SK-N-SH (cell line): ENCODE data around the gene MACROD2. TPM values are rescaled to one million over a fixed set of nuclear protein-coding genes. Genes with fewer than 3 reads are reported as not detected.

ENCODE experiments used
- CTCF ChIA-PET: fragments of 300-600, 350-600 bp; formaldehyde crosslinking; extraction: SDS; loops from one replicate; lab custom pipeline; 2021; lab: Yijun Ruan, JAX
- POLR2A ChIA-PET: fragments of 350-600 bp; sonication (Branson Sonifier 250); formaldehyde crosslinking; extraction: SDS; loops from one replicate; lab custom pipeline; 2020; ENCODE audit warnings: antibody characterized with exemption, inconsistent platforms; lab: Yijun Ruan, JAX
- DNase-seq: peaks from one replicate; pipeline ENCODE4 v3.0.0; 2012
- H2AFZ ChIP-seq: fragments of 200-600 bp; sonication (generic); 2 replicates; pipeline ENCODE4 v1.8.1; 2016; ENCODE audit warnings: antibody characterized with exemption, mild to moderate bottlenecking, low read depth
- H3F3A ChIP-seq: fragments of 200-600 bp; sonication (generic); replicated peaks from 2 replicates; pipeline ENCODE3; 2016; ENCODE audit warnings: antibody characterized with exemption, mild to moderate bottlenecking; ENCODE audit not compliant: insufficient read depth
- H3K27ac ChIP-seq, 2 experiments: fragments of 200-500 bp in 1 of 2; fragments of 200-600 bp in 1 of 2; sonication (Bioruptor generic) in 1 of 2; sonication (generic), shearing (Covaris generic) in 1 of 2; 2 replicates each; pipeline versions ENCODE4 v1.5.1 to v1.6.1; 2014 to 2016; ENCODE audit warnings: low read depth in 2 of 2, inconsistent platforms in 1 of 2, low read length in 1 of 2, mild to moderate bottlenecking in 1 of 2, mixed read lengths in 1 of 2
- H3K27me3 ChIP-seq: fragments of 200-600 bp; sonication (generic), shearing (Covaris generic); 2 replicates; pipeline ENCODE4 v1.6.1; 2016; ENCODE audit warnings: mixed run types; ENCODE audit not compliant: insufficient read depth
- H3K36me3 ChIP-seq, 2 experiments: fragments of 200-500 bp in 1 of 2; fragments of 200-600 bp in 1 of 2; sonication (Bioruptor generic) in 1 of 2; sonication (generic) in 1 of 2; replicated peaks in 1 of 2; 2 replicates each; pipeline versions ENCODE3 to v1.5.1; 2014 to 2016; ENCODE audit warnings: low read length in 1 of 2, mild to moderate bottlenecking in 1 of 2; ENCODE audit not compliant: insufficient read depth in 2 of 2, control insufficient read depth in 1 of 2
- H3K4me1 ChIP-seq, 2 experiments: fragments of 200-500 bp in 1 of 2; fragments of 200-600 bp in 1 of 2; sonication (Bioruptor generic) in 1 of 2; sonication (generic), shearing (Covaris generic) in 1 of 2; 2 replicates each; pipeline versions ENCODE4 v1.5.1 to v1.6.1; 2014 to 2016; ENCODE audit warnings: low read depth in 1 of 2, low read length in 1 of 2, mixed run types in 1 of 2; ENCODE audit not compliant: insufficient read depth in 2 of 2, control insufficient read depth in 1 of 2
- H3K4me2 ChIP-seq: fragments of 200-600 bp; sonication (generic), shearing (Covaris generic); 2 replicates; pipeline ENCODE4 v1.6.1; 2017; ENCODE audit warnings: mixed run types
- H3K4me3 ChIP-seq, 2 experiments: fragments of 200-500 bp in 1 of 2; fragments of 200-600 bp in 1 of 2; sonication (Bioruptor generic) in 1 of 2; sonication (generic), shearing (Covaris generic) in 1 of 2; 2 replicates each; pipeline versions ENCODE4 v1.5.1 to v1.8.1; 2014 to 2016; ENCODE audit warnings: low read depth in 2 of 2, inconsistent platforms in 1 of 2, low read length in 1 of 2, mild to moderate bottlenecking in 1 of 2, mixed read lengths in 1 of 2, moderate library complexity in 1 of 2
- H3K79me2 ChIP-seq: fragments of 200-600 bp; sonication (generic); 2 replicates; pipeline ENCODE4 v1.8.1; 2017; ENCODE audit warnings: mild to moderate bottlenecking; ENCODE audit not compliant: insufficient read depth
- H3K9ac ChIP-seq: fragments of 200-600 bp; sonication (generic); 2 replicates; pipeline ENCODE4 v1.6.1; 2017; ENCODE audit warnings: mixed run types
- H3K9me2 ChIP-seq: fragments of 200-600 bp; sonication (generic); 2 replicates; pipeline ENCODE4 v1.6.1; 2017; ENCODE audit warnings: mixed run types
- H3K9me3 ChIP-seq: fragments of 200-600 bp; sonication (generic); 2 replicates; pipeline ENCODE4 v1.6.1; 2017; ENCODE audit warnings: mixed run types, mild to moderate bottlenecking, moderate library complexity
- H4K20me1 ChIP-seq: fragments of 200-600 bp; sonication (generic); 2 replicates; pipeline ENCODE4 v1.6.1; 2017; ENCODE audit warnings: mild to moderate bottlenecking, mixed run types; ENCODE audit not compliant: insufficient read depth
- CHD2 ChIP-seq: fragments of 150-350 bp; IDR thresholded peaks from 2 replicates; pipeline ENCODE4 v1.6.1; 2018; ENCODE audit warnings: low read length; ENCODE audit not compliant: partially characterized antibody
- EP300 ChIP-seq, 2 experiments: IDR thresholded peaks; 2 replicates each; pipeline versions ENCODE4 v1.4.0 to v1.6.1; 2012; ENCODE audit warnings: borderline replicate concordance in 1 of 2, low read depth in 1 of 2, low read length in 1 of 2
- EZH2phosphoT487 ChIP-seq: fragments of 200-600 bp; sonication (generic); IDR thresholded peaks from 2 replicates; pipeline ENCODE4 v1.6.1; 2017; ENCODE audit warnings: low read depth, mixed run types, mild to moderate bottlenecking, antibody characterized with exemption, moderate library complexity, borderline replicate concordance
- FOXM1 ChIP-seq: IDR thresholded peaks from 2 replicates; pipeline ENCODE4 v1.4.0; 2012; ENCODE audit warnings: low read depth, mild to moderate bottlenecking
- GABPA ChIP-seq: IDR thresholded peaks from 2 replicates; pipeline ENCODE4 v1.4.0; 2012; ENCODE audit warnings: low read depth, mild to moderate bottlenecking
- IRF3 ChIP-seq: fragments of 150-350 bp; IDR thresholded peaks from 2 replicates; pipeline ENCODE4 v1.6.1; 2016; ENCODE audit warnings: mild to moderate bottlenecking, low read depth, low read length
- JUND ChIP-seq: IDR thresholded peaks from 2 replicates; pipeline ENCODE4 v1.4.0; 2012
- MEF2A ChIP-seq: IDR thresholded peaks from 2 replicates; pipeline ENCODE4 v1.4.0; 2012; ENCODE audit warnings: low read depth, borderline replicate concordance
- MXI1 ChIP-seq: IDR thresholded peaks from 2 replicates; pipeline ENCODE4 v1.6.1; 2012; ENCODE audit warnings: mild to moderate bottlenecking, low read depth, low read length, improper control_type of control experiment
- NFIC ChIP-seq: IDR thresholded peaks from 2 replicates; pipeline ENCODE4 v1.4.0; 2012; ENCODE audit warnings: borderline replicate concordance
- NRF1 ChIP-seq: IDR thresholded peaks from 2 replicates; pipeline ENCODE4 v1.6.1; 2012; ENCODE audit warnings: low read depth, mild to moderate bottlenecking, low read length
- POLR2AphosphoS5 ChIP-seq: IDR thresholded peaks from 2 replicates; pipeline ENCODE4 v1.6.1; 2012; ENCODE audit warnings: low read depth, low read length
- RCOR1 ChIP-seq: fragments of 150-350 bp; IDR thresholded peaks from 2 replicates; pipeline ENCODE4 v1.6.1; 2017; ENCODE audit warnings: antibody characterized with exemption, low read length
- RXRA ChIP-seq: IDR thresholded peaks from 2 replicates; pipeline ENCODE4 v1.4.0; 2012; ENCODE audit warnings: low read depth, mild to moderate bottlenecking, borderline replicate concordance
- SIN3A ChIP-seq: IDR thresholded peaks from 2 replicates; pipeline ENCODE4 v1.6.1; 2012; ENCODE audit warnings: low read depth, mild to moderate bottlenecking, low read length, moderate library complexity, borderline replicate concordance
- SMC3 ChIP-seq: IDR thresholded peaks from 2 replicates; pipeline ENCODE4 v1.6.1; 2012; ENCODE audit warnings: low read depth, low read length, improper control_type of control experiment
- TCF12 ChIP-seq: IDR thresholded peaks from 2 replicates; pipeline ENCODE4 v1.4.0; 2012
- TEAD4 ChIP-seq: IDR thresholded peaks from 2 replicates; pipeline ENCODE4 v1.4.0; 2012; ENCODE audit warnings: mild to moderate bottlenecking, borderline replicate concordance; ENCODE audit not compliant: insufficient read depth
- YY1 ChIP-seq: IDR thresholded peaks from 2 replicates; pipeline ENCODE4 v1.4.0; 2012; ENCODE audit warnings: low read depth, mild to moderate bottlenecking
- WGBS: methylation state at CpG from one replicate; pipeline ENCODE4 v1.1.6; 2017; ENCODE audit warnings: low lambda C conversion rate; 5-methylcytosine and 5-hydroxymethylcytosine counted together
- polyA plus RNA-seq, 3 experiments: library from polyadenylated mRNA; depleted of rRNA; stranded (reverse); fragments of >200 nt; gene quantifications; 2 replicates each; pipeline ENCODE4 v1.2.3, GENCODE V29; 2012
- TF ChIP-seq, protein P1 (sequence below): IDR thresholded peaks from 2 replicates; pipeline ENCODE4; 2012

The MACROD2 gene
- polyA plus RNA-seq, 1 of the 3 experiments (the other 2 are of a cell fraction) = 0.33 TPM

- no peak for TF ChIP-seq NRF1
- no peak for TF ChIP-seq POLR2AphosphoS5
- TF ChIP-seq NFIC = no peak
- no peak for TF ChIP-seq MEF2A
- TF ChIP-seq CHD2 = no peak
- no peak for TF ChIP-seq FOXM1
- TF ChIP-seq GABPA = no peak
Measured at GRCh38 chr20:14706555-14706954, 711.2 kb downstream of the MACROD2 start (continued).

DNA sequence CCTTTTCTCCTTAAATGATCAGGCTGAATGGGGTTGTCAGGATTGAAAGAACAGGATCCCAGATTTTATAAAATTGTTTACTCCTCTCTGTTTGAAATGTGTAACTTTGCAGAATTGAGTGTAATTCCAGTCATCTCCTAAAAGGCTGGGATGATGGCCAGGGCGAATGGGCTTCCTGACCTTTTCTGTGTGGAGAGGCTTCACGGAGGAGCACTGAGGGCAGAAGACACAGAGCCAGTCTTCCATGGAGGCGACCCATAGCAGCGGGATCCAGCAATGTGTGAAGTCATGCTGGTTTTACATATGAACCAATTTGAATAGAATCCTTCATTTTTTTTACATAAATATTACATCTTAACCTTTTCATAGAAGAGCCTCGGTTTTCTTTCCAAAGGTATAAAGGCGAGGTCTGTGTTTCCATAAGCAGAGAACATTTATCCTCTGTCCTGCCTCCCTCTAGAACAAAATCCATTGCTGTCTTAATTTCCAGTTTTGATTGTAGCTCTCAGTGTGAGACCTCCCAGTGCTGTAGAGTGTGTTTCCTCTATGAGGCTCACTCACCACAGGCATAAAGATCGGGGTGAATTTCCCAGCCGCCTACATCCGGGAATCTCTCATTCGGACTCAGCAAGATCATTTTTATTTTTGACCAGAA lies 711.8 kb downstream of the MACROD2 start:
- Histone ChIP-seq H3K9me3 (no peaks in the 10 kb centered on the region), H3K27me3 (no peaks in the 10 kb centered on the region), H3F3A (no peaks in the 10 kb centered on the region), H2AFZ (no peak overlapping the region), H3K27ac (peak overlapping the region in 1 of 2 experiments; percentile 47; a peak in 1 of 4 replicates), H3K4me3 (no peak overlapping the region), H3K36me3 (no peaks in the 10 kb centered on the region), H3K79me2 (no peaks in the 10 kb centered on the region), H3K9ac (no peak overlapping the region), H3K4me1 (peaks cover under 1 to 9% of the 10 kb centered on the region in 2 experiments; a peak in 3 of 4 replicates), H4K20me1 (no peaks in the 10 kb centered on the region), H3K4me2 (no peak overlapping the region), H3K9me2 (no peaks in the 10 kb centered on the region)
- TF ChIP-seq YY1 = no peak
- no peak for TF ChIP-seq TEAD4
- no peak for TF ChIP-seq TCF12
- TF ChIP-seq RCOR1 = no peak
- TF ChIP-seq EZH2phosphoT487 = no peak
- TF ChIP-seq, protein P1, sequence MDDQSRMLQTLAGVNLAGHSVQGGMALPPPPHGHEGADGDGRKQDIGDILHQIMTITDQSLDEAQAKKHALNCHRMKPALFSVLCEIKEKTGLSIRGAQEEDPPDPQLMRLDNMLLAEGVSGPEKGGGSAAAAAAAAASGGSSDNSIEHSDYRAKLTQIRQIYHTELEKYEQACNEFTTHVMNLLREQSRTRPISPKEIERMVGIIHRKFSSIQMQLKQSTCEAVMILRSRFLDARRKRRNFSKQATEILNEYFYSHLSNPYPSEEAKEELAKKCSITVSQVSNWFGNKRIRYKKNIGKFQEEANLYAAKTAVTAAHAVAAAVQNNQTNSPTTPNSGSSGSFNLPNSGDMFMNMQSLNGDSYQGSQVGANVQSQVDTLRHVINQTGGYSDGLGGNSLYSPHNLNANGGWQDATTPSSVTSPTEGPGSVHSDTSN = no peak
- no peak for TF ChIP-seq CHD2
- no peak for TF ChIP-seq RXRA
- no peak for TF ChIP-seq JUND
- TF ChIP-seq SMC3 = no peak
- no peak for TF ChIP-seq SIN3A
- TF ChIP-seq IRF3 = no peak
- TF ChIP-seq MXI1 = no peak
- no peak for TF ChIP-seq EP300 (IDR thresholded peaks at IDR 0.05; ENCODE audit: borderline replicate concordance in 1 of 2, low read depth in 1 of 2, low read length in 1 of 2)
- POLR2A ChIA-PET = no interaction called here
- WGBS = 91% methylated on average over 10 of the region's 10 CpGs
- no peak for DNase-seq
- CTCF ChIA-PET = no interaction called here
